GM18508 (cell line): ENCODE data around the gene WWTR1.

Source experiments
- ATAC-seq: cut with Tn5 transposase; IDR thresholded peaks from one replicate; pipeline ENCODE4 v1.9.1; 2021; ENCODE audit warnings: moderate number of reproducible peaks; ENCODE audit not compliant: insufficient read depth, unreplicated experiment

WWTR1 gene

GRCh38 chr3:149480326-149481017 lies 177.4 kb downstream of the WWTR1 start:
- ATAC-seq, result peak; percentile 89

GRCh38 chr3:149479621-149480325 lies 178.1 kb downstream of the WWTR1 start:
- ATAC-seq, result no peak

GRCh38 chr3:149476225-149476624 lies 181.6 kb downstream of the WWTR1 start:
- no peak for ATAC-seq

GRCh38 chr3:149475451-149476060 lies 182.3 kb downstream of the WWTR1 start:
- ATAC-seq, result no peak

GRCh38 chr3:149474250-149474817 lies 183.5 kb downstream of the WWTR1 start, which contains the start of gene TM4SF4:
Gene TM4SF4, plus strand, starts transcription at chr3:149474697. Its CDS starts 181 bp downstream, at chr3:149474878.
- no peak for ATAC-seq

- no peak for ATAC-seq
Observed at GRCh38 chr3:149473357-149474249, 184.2 kb downstream of the WWTR1 start.

GRCh38 chr3:149472030-149472797 lies 185.6 kb downstream of the WWTR1 start:
- no peak for ATAC-seq

- no peak for ATAC-seq
Observed at GRCh38 chr3:149470381-149470780, 187.4 kb downstream of the WWTR1 start.

GRCh38 chr3:149468504-149469212 lies 189.2 kb downstream of the WWTR1 start:
- ATAC-seq, result peak; percentile 54
